Upper lobe of left lung (tissue), 4 donors: ENCODE results near the gene MAP1LC3B.

ENCODE experiments used
- EP300 ChIP-seq, 4 donors: sonication (generic); formaldehyde crosslinking; IDR thresholded peaks; one replicate each; pipeline ENCODE4 v1.5.1; 2017; ENCODE audit warnings: antibody characterized with exemption in 4 of 4, control low read depth in 2 of 4
- POLR2A ChIP-seq, 4 donors: fragments of 450-650 bp; IDR thresholded peaks; one replicate each; pipeline ENCODE4 v1.5.1; 2016 to 2017; ENCODE audit warnings: antibody characterized with exemption in 4 of 4, mild to moderate bottlenecking in 2 of 4
- POLR2AphosphoS5 ChIP-seq, 2 donors: sonication (generic); formaldehyde crosslinking; IDR thresholded peaks; one replicate each; pipeline ENCODE4 v1.5.1; 2017; ENCODE audit warnings: antibody characterized with exemption in 2 of 2
- TF ChIP-seq, protein P1 (sequence below), 6 experiments: fragments of 450-650 bp in 4 of 6; fragments of 200-600 bp in 2 of 6; sonication (generic) in 2 of 6; IDR thresholded peaks; one replicate each; pipeline ENCODE4 v1.5.1; 2016 to 2019; ENCODE audit warnings: antibody characterized with exemption in 6 of 6

DNA sequence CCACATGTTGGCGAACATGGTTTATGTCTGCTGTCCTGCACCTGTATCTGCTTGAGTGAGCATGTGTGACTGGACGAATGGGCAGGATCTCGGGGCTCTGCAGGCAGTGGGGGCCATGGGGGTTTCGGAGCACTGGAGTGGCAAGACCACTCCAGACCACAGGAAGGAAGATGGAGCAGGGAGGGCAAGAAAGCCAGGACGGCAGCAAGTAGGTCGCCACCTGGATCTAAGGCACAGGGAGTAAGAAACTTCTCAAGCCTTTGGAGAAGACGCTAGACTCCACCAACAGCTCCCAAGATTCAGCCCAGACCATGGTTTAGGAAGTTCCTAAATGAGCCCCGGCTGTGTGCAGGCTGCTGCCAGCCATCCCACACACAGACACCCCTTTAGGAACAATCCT lies 42.1 kb upstream of the MAP1LC3B start:
- TF ChIP-seq, protein P1, sequence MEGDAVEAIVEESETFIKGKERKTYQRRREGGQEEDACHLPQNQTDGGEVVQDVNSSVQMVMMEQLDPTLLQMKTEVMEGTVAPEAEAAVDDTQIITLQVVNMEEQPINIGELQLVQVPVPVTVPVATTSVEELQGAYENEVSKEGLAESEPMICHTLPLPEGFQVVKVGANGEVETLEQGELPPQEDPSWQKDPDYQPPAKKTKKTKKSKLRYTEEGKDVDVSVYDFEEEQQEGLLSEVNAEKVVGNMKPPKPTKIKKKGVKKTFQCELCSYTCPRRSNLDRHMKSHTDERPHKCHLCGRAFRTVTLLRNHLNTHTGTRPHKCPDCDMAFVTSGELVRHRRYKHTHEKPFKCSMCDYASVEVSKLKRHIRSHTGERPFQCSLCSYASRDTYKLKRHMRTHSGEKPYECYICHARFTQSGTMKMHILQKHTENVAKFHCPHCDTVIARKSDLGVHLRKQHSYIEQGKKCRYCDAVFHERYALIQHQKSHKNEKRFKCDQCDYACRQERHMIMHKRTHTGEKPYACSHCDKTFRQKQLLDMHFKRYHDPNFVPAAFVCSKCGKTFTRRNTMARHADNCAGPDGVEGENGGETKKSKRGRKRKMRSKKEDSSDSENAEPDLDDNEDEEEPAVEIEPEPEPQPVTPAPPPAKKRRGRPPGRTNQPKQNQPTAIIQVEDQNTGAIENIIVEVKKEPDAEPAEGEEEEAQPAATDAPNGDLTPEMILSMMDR (IDR thresholded peaks at IDR 0.05) = no peak
- no peak for TF ChIP-seq EP300 (IDR thresholded peaks at IDR 0.05)
- no peak for TF ChIP-seq POLR2A (IDR thresholded peaks at IDR 0.05)
- TF ChIP-seq POLR2AphosphoS5 (IDR thresholded peaks at IDR 0.05) = no peak
